Smooth muscle cell (in vitro differentiated cells): Measurements from ENCODE around the gene COL6A2. TPM values are rescaled to one million over a fixed set of nuclear protein-coding genes. Genes with fewer than 3 reads are reported as not detected.
A peak's percentile ranks its signal among the peaks of the same experiment; 100 is the strongest.
"Not testable (repeated sequence)": the region's sequence is repeated elsewhere in the genome, so short reads cannot be mapped to it uniquely, and the experiment has no call there.

Experiments
- DNase-seq: peaks from one replicate; lab custom pipeline; 2025; ENCODE audit not compliant: unreplicated experiment; lab: John Stamatoyannopoulos, UW
- H2AFZ ChIP-seq: fragments of 200-600 bp; sonication (generic); 2 replicates; pipeline ENCODE4 v1.6.0; 2016; ENCODE audit warnings: antibody characterized with exemption, low read depth, mild to moderate bottlenecking
- H3F3A ChIP-seq: fragments of 200-600 bp; sonication (generic); 2 replicates; pipeline ENCODE4 v1.6.0; 2017; ENCODE audit warnings: antibody characterized with exemption, low read depth
- H3K27ac ChIP-seq: fragments of 200-600 bp; sonication (generic); 2 replicates; pipeline ENCODE4 v1.5.1; 2016; ENCODE audit warnings: low read depth, mild to moderate bottlenecking
- H3K27me3 ChIP-seq: fragments of 200-600 bp; sonication (generic); 2 replicates; pipeline ENCODE4 v1.6.1; 2016; ENCODE audit warnings: low read depth, mild to moderate bottlenecking
- H3K36me3 ChIP-seq: fragments of 200-600 bp; sonication (generic); 2 replicates; pipeline ENCODE4 v1.5.1; 2016; ENCODE audit warnings: low read depth
- H3K4me1 ChIP-seq: fragments of 200-600 bp; sonication (generic); 2 replicates; pipeline ENCODE4 v1.5.1; 2016; ENCODE audit warnings: low read depth
- H3K4me2 ChIP-seq: fragments of 200-600 bp; sonication (generic); 2 replicates; pipeline ENCODE4 v1.6.0; 2016; ENCODE audit warnings: mild to moderate bottlenecking
- H3K4me3 ChIP-seq: fragments of 200-600 bp; sonication (generic); 2 replicates; pipeline ENCODE4 v1.5.1; 2016; ENCODE audit warnings: mild to moderate bottlenecking
- H3K79me2 ChIP-seq: fragments of 200-600 bp; sonication (generic); 2 replicates; pipeline ENCODE4 v1.6.0; 2016; ENCODE audit warnings: low read depth, mild to moderate bottlenecking
- H3K9ac ChIP-seq: fragments of 200-600 bp; sonication (generic); 2 replicates; pipeline ENCODE4 v1.6.0; 2016; ENCODE audit warnings: low read depth
- H3K9me3 ChIP-seq: fragments of 200-600 bp; sonication (generic); replicated peaks from 2 replicates; pipeline ENCODE4 v1.5.1; 2016; ENCODE audit warnings: low read depth
- H4K20me1 ChIP-seq: fragments of 200-600 bp; sonication (generic); 2 replicates; pipeline ENCODE4 v1.6.0; 2016; ENCODE audit warnings: low read depth
- WGBS: methylation state at CpG from one replicate; pipeline ENCODE4 v1.1.7; 2016; ENCODE audit warnings: low lambda C conversion rate; 5-methylcytosine and 5-hydroxymethylcytosine counted together
- polyA plus RNA-seq: library from polyadenylated mRNA; unstranded; fragments of >200 nt; fragmentation: Nextera tagmentation; extraction: Ambion mirVana; gene quantifications from 2 replicates; pipeline ENCODE4 v1.2.1, GENCODE V29; 2016
- total RNA-seq: library from RNA; depleted of rRNA; stranded (reverse); fragments of >200 nt; gene quantifications from 2 replicates; pipeline ENCODE4 v1.2.3, GENCODE V29; 2014
- TF ChIP-seq, protein P1 (sequence below): fragments of 200-600 bp; sonication (generic); IDR thresholded peaks from 2 replicates; pipeline ENCODE4 v1.5.1; 2017; ENCODE audit warnings: borderline replicate concordance, mild to moderate bottlenecking, antibody characterized with exemption; ENCODE audit not compliant: insufficient read depth, poor library complexity, severe bottlenecking

Gene COL6A2
- total and polyA plus RNA-seq, 2 experiments from 2014 or later = 1,570 to 4,089 TPM

DNA sequence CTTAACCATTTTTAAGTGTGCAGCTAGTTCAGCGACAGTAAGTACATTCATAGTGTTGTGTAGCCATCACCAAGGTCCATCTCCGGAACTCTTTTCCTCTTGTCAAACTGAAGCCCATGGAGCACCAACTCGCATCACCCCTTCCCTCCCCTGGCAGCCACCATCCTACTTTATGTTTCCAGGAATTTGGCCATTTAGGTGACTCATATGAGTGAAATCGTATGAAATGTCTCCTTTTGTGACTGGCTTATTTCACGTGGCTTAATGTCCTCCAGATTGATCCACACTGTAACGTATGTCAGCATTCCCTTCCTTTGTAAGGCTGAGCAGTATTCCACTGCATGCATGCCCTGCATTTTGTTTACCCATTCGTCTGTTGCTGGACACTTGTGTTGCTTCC lies 2.5 kb downstream of the COL6A2 start:
- DNase-seq = no peak
- Histone ChIP-seq H3K27ac (peak overlapping the region; percentile 77), H3F3A (peaks cover 53% of the 10 kb centered on the region), H3K27me3 (no peaks in the 10 kb centered on the region), H3K9me3 (no peaks in the 10 kb centered on the region), H3K4me3 (peak overlapping the region; percentile 86), H3K79me2 (peaks cover 100% of the 10 kb centered on the region), H4K20me1 (peaks cover 69% of the 10 kb centered on the region), H3K9ac (peak overlapping the region; percentile 58), H3K36me3 (peaks cover 7% of the 10 kb centered on the region), H3K4me1 (no peaks in the 10 kb centered on the region), H3K4me2 (peak overlapping the region; percentile 94), H2AFZ (no peak overlapping the region)
- 32% methylated on average over 7 of the region's 7 CpGs for WGBS
- TF ChIP-seq, protein P1, sequence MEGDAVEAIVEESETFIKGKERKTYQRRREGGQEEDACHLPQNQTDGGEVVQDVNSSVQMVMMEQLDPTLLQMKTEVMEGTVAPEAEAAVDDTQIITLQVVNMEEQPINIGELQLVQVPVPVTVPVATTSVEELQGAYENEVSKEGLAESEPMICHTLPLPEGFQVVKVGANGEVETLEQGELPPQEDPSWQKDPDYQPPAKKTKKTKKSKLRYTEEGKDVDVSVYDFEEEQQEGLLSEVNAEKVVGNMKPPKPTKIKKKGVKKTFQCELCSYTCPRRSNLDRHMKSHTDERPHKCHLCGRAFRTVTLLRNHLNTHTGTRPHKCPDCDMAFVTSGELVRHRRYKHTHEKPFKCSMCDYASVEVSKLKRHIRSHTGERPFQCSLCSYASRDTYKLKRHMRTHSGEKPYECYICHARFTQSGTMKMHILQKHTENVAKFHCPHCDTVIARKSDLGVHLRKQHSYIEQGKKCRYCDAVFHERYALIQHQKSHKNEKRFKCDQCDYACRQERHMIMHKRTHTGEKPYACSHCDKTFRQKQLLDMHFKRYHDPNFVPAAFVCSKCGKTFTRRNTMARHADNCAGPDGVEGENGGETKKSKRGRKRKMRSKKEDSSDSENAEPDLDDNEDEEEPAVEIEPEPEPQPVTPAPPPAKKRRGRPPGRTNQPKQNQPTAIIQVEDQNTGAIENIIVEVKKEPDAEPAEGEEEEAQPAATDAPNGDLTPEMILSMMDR = no peak

DNA sequence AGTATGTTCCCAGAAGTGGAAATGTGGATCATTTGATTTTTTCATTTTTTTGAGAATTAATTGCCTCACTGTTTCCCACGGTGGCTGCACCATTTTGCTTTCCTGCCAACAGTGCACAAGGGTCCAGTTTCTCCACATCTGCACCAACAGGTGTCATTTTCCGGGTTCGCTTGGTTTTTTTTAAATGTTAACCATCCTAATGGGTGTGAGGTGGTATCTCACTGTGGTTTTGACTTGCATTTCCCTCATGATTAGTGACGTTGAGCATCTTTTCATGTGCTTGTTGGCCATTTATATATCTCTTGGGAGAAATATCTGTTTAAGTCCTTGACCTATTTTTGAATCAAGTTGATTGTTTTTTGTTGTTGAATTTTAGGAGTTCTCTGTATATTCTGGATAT lies 3.0 kb downstream of the COL6A2 start:
- WGBS = 34% methylated on average over 4 of the region's 4 CpGs
- Histone ChIP-seq H3K27ac (peak overlapping the region; percentile 77), H3K79me2 (peaks cover 100% of the 10 kb centered on the region), H3K36me3 (peaks cover 7% of the 10 kb centered on the region), H4K20me1 (peaks cover 74% of the 10 kb centered on the region), H3F3A (peaks cover 53% of the 10 kb centered on the region), H3K27me3 (no peaks in the 10 kb centered on the region), H3K4me2 (peak overlapping the region; percentile 94), H3K9ac (peak overlapping the region; percentile 58), H3K4me1 (no peaks in the 10 kb centered on the region), H2AFZ (no peak overlapping the region), H3K9me3 (no peaks in the 10 kb centered on the region), H3K4me3 (peak overlapping the region; percentile 86)
- TF ChIP-seq, protein P1 = no peak
- no peak for DNase-seq

DNA sequence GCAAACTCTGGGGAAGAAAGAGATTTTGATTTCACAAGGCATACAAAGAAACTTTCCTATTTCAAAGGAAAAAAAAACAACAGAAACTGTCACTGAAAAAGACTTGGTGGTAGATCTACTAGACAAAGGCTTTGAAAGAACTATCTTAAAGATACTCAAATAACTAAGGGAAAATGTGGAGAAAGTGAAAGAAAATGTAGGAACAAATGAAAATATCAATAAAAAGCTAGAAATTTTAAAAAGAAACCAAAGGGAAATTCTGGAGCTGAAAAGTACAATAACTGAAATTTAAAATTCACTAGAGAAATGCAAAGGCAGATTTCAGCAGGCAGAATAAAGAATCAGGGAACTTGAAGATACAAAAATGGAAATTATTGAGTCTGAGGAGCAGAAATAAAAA lies 6.2 kb downstream of the COL6A2 start:
- no peaks in the 10 kb centered on the region for H3K9me3 ChIP-seq
- H3K27ac ChIP-seq = peak overlapping the region; percentile 77
- no peak overlapping the region for H2AFZ ChIP-seq
- peak overlapping the region; percentile 38 for H3K9ac ChIP-seq
- H3K4me2 ChIP-seq = peak overlapping the region; percentile 94
- peaks cover 100% of the 10 kb centered on the region for H3K79me2 ChIP-seq
- peak overlapping the region; percentile 86 for H3K4me3 ChIP-seq
- no peaks in the 10 kb centered on the region for H3K27me3 ChIP-seq
- peaks cover 11% of the 10 kb centered on the region for H3K36me3 ChIP-seq
- H3F3A ChIP-seq = peaks cover 57% of the 10 kb centered on the region
- TF ChIP-seq, protein P1 = no peak
- H4K20me1 ChIP-seq = peaks cover 100% of the 10 kb centered on the region
- no peak for DNase-seq
- peaks cover 6% of the 10 kb centered on the region for H3K4me1 ChIP-seq

DNA sequence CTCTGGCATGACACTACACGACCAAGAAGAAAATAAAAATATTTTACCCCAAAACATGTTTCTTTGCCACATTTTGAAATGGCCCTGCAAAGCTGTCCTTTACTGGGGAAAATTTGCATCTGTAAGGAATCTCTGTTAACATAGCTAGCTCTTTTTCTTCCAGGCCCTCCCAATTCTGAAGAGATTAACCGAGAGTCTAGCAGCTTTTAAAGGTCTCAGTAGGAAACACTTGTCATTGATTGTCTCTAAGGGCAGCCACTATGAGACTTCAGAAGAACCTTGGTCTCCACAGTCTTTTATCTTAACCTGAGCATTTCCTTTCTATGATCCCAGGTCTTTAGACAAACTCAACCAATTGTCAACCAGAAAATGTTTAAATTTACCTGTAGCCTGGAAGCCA lies 9.5 kb downstream of the COL6A2 start:
- H3K9me3 ChIP-seq, DNase-seq, H3K4me3 ChIP-seq, H3K27me3 ChIP-seq, H2AFZ ChIP-seq, H3K4me1 ChIP-seq, H3K9ac ChIP-seq: not testable (repeated sequence)
- 32% methylated on average over 2 of the region's 2 CpGs for whole genome bisulfite sequencing
- Histone ChIP-seq H4K20me1 (peaks cover 98% of the 10 kb centered on the region), H3K79me2 (peaks cover 98% of the 10 kb centered on the region), H3F3A (peaks cover 35% of the 10 kb centered on the region), H3K4me2 (peak overlapping the region; percentile 94), H3K27ac (peak overlapping the region; percentile 77), H3K36me3 (peaks cover 11% of the 10 kb centered on the region)
